Middle frontal gyrus (tissue), 1 donor: ENCODE measurements around the gene DMD.
A peak's percentile ranks its signal among the peaks of the same experiment; 100 is the strongest.
"Not testable (repeated sequence)": the region's sequence is repeated elsewhere in the genome, so short reads cannot be mapped to it uniquely, and the experiment has no call there.

Source experiments
- DNase-seq: peaks from one replicate; pipeline ENCODE4 v3.0.0-alpha.2; 2015; ENCODE audit warnings: low spot score; ENCODE audit errors: extremely low spot score

The DMD gene

GRCh38 chrX:33156152-33156726, 55.1 kb downstream of the DMD start:
- no peak for DNase-seq

- DNase-seq: no peak
These were observed 61.8 kb downstream of the DMD start for GRCh38 chrX:33149580-33149979.

- no peak for DNase-seq
These were observed 62.3 kb downstream of the DMD start for GRCh38 chrX:33149085-33149484.

DNA sequence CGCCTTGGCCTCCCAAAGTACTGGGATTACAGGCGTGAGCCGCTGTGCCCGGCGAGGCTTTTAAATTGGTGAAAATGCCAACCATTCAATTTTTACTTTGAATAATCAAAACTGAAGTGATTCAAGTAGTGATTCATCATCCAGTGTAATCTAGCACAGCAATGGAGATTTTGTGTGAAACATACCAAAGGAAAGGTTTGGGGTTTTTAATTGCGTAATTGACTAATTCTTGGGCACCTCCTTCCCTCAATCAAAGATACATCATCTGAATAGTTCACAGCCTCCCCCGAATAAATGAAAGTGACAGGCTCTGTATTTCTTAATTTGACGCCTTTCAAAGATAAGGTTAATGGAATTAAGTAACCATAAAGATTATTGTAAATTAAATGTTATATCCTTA, 69.0 kb downstream of the DMD start:
- no peak for DNase-seq

DNA sequence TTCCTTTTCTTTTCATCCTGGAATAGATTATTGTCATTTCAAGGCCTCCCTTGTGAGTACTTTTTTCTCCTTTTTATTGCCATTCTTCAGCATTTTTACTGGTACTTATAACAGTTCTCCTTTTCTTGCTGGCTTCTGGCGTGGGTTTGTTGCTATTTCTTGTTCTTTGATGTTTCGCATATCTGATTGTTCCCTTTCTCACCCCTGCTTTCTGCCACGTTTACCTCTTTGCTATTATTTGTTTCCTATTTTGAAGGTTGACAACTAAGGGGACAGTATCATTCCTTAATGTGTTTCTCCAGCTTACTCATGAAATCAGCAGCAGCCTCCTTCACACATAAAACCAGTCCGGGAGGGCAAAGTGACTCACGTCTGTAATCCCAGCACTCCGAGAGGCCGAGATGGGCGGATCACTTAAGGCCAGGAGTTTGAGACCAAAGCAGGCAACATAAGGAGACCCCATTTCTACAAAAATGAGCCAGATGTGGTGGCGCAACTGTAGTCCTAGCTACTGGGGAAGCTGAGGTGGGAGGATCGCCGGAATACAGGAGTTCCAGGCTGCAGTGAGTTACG, 72.6 kb downstream of the DMD start:
- no peak for DNase-seq

DNA sequence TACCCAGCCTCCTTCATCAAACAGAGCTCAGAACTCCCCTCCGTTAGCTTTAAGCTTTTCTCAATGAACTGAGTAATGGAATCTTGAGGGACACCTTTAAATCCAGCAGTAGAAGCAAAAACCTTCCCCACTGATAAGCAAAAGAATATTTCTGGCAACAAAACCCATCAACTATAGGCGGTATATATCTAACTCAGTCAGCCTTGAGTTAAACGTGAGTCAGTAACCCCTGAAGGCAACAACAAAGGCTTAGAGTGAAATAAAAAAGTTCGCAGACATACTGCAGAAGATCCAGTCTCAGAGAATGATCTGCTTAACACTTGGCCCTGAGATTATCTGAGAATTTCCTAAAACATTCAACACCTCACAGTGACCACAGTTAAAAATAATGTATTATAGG, 77.2 kb downstream of the DMD start:
- no peak for DNase-seq

GRCh38 chrX:33133320-33133719, 78.0 kb downstream of the DMD start:
- DNase-seq: no peak

- DNase-seq: no peak
These were observed 78.8 kb downstream of the DMD start for GRCh38 chrX:33132569-33132968.

DNA sequence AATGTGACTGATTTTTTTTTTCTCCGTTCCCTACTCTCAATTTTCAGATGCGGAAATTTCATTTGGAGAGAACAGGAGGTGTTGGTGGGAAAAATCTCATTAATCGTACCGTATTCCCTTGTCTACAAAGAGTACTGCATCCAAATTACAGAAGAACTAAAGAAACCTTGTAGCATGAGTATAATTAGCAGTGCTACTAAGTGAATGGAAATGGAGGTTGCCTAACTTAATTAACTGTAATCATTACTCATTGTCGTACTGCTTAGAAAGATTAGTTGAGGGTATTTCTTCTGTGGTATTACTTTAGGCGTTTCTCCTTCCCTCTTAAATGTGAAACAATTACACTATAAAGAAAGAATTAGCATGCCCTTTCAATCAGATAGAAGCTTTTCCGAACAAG, 81.7 kb downstream of the DMD start:
- no peak for DNase-seq

- no peak for DNase-seq
These were observed 83.1 kb downstream of the DMD start for GRCh38 chrX:33128048-33128805.

- no peak for DNase-seq
These were observed 84.9 kb downstream of the DMD start for GRCh38 chrX:33126469-33126868.

- DNase-seq: no peak
These were observed 101.5 kb downstream of the DMD start for GRCh38 chrX:33109858-33110257.

DNA sequence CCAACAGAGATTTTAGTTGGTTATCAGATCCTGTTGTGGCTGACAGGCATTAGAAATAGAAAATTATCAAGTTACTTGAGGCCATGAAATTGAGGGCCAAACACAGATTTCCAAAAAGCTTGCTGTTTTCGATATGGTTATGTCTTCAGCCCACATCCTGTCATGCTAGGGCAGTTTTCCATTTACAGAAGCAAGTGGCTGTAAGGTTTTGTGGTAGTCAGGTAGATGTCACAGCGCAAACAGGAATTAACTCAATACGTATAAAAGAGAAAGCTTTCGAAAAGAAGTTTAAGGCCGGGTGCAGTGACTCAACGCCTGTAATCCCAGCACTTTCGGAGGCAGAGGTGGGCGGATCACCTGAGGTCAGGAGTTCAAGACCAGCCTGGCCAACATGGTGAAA, 104.6 kb downstream of the DMD start:
- DNase-seq: no peak

DNA sequence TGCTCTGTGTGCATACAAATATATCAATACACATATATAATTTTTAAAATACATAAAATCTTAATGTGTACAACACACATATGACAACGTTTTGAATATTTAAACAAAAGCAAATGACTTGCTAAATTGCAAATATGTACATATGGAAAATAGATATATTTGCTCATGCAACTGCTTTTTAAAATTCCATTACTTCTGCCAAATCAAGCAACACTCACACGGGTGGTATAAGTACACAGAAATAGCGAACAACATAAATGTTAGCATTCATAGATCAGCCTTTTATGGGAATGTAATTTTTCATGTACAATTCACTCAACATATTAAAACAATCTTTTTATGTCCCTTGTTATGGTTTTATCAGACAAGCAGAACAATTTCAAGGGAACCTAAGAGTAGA, 116.3 kb downstream of the DMD start:
- DNase-seq: no peak

DNA sequence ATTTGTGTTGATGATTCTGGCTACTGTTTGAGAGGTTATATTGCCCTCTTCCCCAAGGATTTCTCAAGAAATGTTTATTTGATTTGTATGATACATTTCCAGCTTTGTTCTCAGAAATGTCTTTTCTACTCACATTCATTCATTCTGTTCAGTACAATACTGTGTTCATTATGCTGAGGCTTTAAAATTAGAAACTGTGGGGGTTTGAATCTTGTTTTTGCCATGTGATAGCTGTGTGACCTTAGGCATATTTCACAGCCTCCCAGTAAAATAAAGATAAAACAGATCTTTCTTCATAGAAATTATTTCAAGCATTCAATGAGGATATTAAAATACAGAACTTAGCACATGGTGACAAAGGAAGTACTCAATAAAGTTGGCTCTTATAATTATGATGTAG, 123.9 kb downstream of the DMD start:
- DNase-seq: no peak

DNA sequence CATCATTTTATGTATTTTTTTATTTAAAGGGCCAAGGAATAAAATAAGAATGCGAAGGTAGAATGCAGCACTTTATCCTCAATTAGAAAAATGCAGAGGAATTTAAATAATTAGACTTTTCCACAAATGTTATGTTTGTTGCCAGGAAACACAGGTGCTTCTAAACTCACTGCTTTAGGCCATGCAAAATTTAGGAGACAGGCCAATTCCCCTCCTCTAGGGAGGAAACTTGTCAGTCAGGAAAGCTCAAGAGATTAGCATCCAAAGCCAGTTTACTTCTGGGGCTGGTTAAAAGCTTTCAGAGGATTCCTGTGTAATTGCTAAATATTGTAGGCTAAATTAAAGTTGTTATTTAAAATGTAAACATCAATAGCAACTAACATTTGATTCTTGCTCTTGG, 124.5 kb downstream of the DMD start:
- no peak for DNase-seq

GRCh38 chrX:33082371-33082770, 129.0 kb downstream of the DMD start:
- DNase-seq: no peak

DNA sequence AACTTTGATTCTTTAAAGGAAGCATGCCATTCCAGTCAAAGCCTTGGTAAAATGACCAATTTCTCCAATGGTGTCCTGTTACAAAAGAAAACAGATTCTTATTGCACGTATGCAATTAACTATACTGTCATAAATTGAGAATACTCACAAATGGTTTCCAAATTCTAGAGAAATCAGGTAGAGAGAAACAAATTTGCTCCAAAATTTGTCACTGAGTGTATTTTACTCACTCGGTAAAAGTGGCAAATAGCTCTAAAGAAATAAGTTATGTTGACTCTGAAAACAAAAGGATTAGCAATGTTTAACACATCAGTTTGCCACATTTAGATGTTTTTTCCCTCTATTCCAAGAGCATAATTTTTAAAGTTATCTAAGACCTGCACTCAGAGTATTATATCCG, 133.1 kb downstream of the DMD start:
- DNase-seq: no peak

- DNase-seq: not testable (repeated sequence)
These were observed 137.7 kb downstream of the DMD start for GRCh38 chrX:33073660-33074059.

DNA sequence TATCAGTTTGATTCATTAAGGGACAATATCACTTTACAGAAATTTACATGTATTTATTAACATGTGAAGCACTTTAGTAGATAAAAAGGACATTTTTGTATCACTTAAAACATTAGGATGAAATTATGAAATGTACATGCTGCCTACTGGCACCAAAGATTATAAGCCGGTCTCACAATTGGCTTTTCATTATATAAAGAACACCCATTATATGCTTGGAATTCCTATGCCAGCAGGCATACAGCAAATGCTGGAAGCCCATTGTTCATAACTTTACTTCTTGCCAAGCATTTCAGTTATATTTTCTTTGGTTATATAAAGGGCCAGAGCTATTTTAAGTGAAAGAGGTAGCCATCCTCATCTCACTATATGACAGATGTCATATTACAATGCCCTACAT, 145.9 kb downstream of the DMD start:
- no peak for DNase-seq

GRCh38 chrX:33062041-33062440, 149.3 kb downstream of the DMD start:
- peak; percentile 12 for DNase-seq

GRCh38 chrX:33053001-33053400, 158.3 kb downstream of the DMD start:
- no peak for DNase-seq

- no peak for DNase-seq
These were observed 165.5 kb downstream of the DMD start for GRCh38 chrX:33045882-33046281.
